ENCODE data around the gene CRISPLD2. TPM values are rescaled to one million over a fixed set of nuclear protein-coding genes. Genes with fewer than 3 reads are reported as not detected.
"Not testable (repeated sequence)": the region's sequence is repeated elsewhere in the genome, so short reads cannot be mapped to it uniquely, and the experiment has no call there.

The CRISPLD2 gene
- total RNA-seq, 2 experiments from 2014 or later = 0.19 to 0.41 TPM

DNA sequence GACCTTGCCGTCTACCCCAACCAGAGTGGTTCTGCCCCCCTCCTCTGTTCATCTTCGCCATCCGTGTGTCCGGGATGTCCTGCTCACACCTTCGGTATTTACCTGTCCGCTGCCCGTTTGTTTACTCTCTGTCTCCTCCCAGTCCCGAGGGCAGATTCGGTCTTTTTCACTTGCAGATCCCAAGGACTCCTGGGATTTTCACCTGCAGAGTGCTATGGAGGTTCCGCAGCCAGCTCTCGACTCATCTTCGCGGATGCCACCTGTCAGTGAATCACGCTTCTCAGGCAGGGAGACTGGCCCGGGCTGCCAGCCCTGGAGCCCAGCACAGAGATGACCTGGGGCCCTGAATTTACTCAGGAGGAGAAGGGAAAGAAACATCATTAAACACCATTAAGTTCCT lies 8.1 kb downstream of the CRISPLD2 start:
- Mint-ChIP-seq H3K27ac (no peak overlapping the region), H3K9me3 (no peaks in the 10 kb centered on the region), H3K36me3 (no peaks in the 10 kb centered on the region), H3K27me3 (peaks cover 10% of the 10 kb centered on the region), H3K4me1 (ENCODE audit: low read depth) (peaks cover 1% of the 10 kb centered on the region), H3K4me3 (no peak overlapping the region)
- no peak for DNase-seq
- intact Hi-C loops (cut with micrococcal nuclease) = no loop called here
- ChIA-PET CTCF (no interaction called here), POLR2A (no interaction called here)

DNA sequence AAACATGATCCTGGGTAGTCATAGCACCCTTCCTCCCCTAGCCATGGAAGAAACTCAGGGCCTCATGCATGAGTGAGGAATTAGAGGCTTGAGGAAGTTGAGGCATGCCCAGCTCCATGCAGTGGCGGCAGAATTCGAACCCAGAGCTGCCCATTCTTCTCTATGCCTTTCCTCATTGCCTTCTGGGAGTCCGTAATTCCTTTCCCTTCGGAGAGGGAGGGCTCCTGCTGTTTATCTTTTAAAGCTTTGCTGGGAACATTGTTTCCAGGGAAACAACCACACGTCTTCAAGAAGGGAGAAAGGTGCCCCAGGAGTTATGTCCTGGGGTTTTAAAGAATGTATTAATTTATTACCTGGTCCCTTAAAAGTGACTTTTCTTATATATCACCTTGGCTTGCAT lies 8.5 kb downstream of the CRISPLD2 start:
- DNase-seq = no peak
- H3K27ac Mint-ChIP-seq = no peak overlapping the region
- H3K9me3 Mint-ChIP-seq = no peaks in the 10 kb centered on the region
- intact Hi-C loops (cut with micrococcal nuclease) = no loop called here
- H3K4me1 Mint-ChIP-seq (ENCODE audit: low read depth) = no peaks in the 10 kb centered on the region
- peaks cover 7% of the 10 kb centered on the region for H3K27me3 Mint-ChIP-seq
- POLR2A ChIA-PET = no interaction called here
- H3K36me3 Mint-ChIP-seq = no peaks in the 10 kb centered on the region
- CTCF ChIA-PET = no interaction called here
- H3K4me3 Mint-ChIP-seq = no peak overlapping the region

DNA sequence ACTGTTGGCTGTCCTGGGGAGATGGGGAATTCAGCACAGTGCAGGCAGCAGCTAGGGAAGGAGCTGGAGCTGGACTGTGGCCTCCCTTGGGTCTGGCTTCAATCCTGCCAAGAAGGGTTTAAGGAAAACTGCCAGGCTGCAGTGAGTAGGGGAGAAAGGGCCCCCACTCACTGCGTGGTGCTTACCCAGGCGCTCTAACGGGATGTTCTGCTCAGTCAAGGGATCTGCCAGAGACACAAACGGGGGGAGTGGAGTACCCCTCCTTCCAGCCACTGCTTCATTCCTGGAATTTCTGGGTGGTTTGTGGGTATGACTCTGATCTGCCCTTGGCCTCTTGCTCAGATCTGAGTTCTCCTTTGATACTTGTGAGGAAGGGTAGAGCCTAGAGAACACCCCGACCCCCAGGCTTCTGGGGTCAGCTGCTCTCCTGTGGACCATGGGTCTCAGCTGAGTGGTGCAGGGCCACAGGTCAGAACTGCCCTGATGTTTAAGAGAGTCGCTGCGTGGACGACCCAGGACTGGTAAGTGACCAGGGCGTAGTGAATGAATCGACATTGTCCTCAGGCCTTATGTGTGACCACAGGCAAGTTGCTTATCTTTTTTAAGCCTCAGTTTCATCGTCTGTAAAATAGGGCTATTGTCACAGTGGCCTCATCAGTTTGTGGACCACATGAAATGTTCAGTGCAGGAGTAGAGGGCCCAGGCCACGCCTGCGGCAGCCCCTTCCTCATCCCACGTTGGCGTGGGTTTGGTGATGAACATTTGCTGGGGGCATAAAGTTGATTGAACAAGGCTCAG lies 9.6 kb downstream of the CRISPLD2 start:
- Mint-ChIP-seq H3K27me3 (peaks cover 7% of the 10 kb centered on the region), H3K4me1 (ENCODE audit: low read depth) (no peaks in the 10 kb centered on the region), H3K9me3 (no peaks in the 10 kb centered on the region), H3K27ac (no peak overlapping the region), H3K36me3 (no peaks in the 10 kb centered on the region), H3K4me3 (no peak overlapping the region)
- DNase-seq = no peak
- POLR2A ChIA-PET = no interaction called here
- intact Hi-C loops (cut with micrococcal nuclease) = no loop called here
- CTCF ChIA-PET = no interaction called here

DNA sequence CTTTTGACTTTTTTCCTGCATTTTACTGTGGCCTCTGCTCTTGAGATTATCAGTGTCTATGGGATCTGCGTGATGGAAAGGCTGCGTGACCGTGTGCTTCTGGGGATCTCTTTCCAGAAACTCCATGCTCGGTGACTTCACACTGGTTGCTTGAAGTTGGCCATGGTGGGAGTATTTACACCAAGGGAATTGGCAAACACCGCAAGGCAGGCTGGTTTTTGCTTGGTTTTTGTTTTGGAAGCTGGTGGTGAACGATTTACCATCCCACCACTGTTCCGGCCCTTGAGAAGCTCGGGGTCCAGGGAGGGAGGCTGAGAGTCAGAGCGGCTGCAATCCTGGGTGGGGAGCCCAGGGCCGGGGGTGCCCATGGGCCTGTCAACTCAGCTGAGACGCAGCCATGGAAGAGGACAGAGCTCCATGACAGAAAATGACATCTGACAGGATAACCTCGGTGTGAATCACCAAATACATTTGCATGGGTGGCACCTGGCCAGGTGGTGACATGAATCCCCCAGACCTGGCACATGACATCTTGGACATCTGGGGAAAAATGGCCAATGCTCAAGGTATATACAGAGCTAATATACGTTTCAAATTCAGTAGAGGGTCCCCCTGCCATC lies 11.1 kb downstream of the CRISPLD2 start:
- CTCF ChIA-PET = interaction anchor here (1.5 kb wide), 1 partner anchor 77 kb away, joined by 8 read pairs; no protein-coding TSS in a partner anchor
- intact Hi-C loops (cut with micrococcal nuclease) = no loop called here
- Mint-ChIP-seq H3K27ac (no peak overlapping the region), H3K9me3 (no peaks in the 10 kb centered on the region), H3K4me1 (ENCODE audit: low read depth) (no peaks in the 10 kb centered on the region), H3K4me3 (no peak overlapping the region), H3K36me3 (no peaks in the 10 kb centered on the region), H3K27me3 (peaks cover 7% of the 10 kb centered on the region)
- DNase-seq = no peak
- POLR2A ChIA-PET = no interaction called here

DNA sequence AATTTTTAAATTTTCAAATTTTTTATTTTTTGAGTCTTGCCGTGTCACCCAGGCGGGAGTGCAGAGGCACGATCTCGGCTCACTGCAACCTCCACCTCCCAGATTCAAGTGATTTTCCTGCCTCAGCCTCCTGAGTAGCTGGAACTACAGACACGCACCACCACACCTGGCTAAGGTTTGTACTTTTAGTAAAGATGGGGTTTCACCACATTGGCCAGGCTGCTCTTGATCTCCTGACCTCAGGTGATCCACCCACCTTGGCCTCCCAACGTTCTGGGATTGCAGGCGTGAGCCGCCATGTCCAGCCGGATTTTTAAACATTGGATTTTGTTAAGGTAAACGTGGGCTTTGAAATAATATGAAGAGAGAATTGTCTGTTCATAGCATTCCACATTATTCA lies 11.9 kb downstream of the CRISPLD2 start:
- ChIA-PET CTCF (interaction anchor here (1.5 kb wide), 1 partner anchor 78 kb away, joined by 8 read pairs; no protein-coding TSS in a partner anchor), POLR2A (interaction anchor here (0.7 kb wide), 1 partner anchor 130 kb away, joined by 3 read pairs; no protein-coding TSS in a partner anchor)
- H3K27ac Mint-ChIP-seq; H3K27me3 Mint-ChIP-seq; DNase-seq; intact Hi-C loops (cut with micrococcal nuclease); H3K9me3 Mint-ChIP-seq; H3K4me3 Mint-ChIP-seq; H3K36me3 Mint-ChIP-seq; H3K4me1 Mint-ChIP-seq (ENCODE audit: low read depth): not testable (repeated sequence)

DNA sequence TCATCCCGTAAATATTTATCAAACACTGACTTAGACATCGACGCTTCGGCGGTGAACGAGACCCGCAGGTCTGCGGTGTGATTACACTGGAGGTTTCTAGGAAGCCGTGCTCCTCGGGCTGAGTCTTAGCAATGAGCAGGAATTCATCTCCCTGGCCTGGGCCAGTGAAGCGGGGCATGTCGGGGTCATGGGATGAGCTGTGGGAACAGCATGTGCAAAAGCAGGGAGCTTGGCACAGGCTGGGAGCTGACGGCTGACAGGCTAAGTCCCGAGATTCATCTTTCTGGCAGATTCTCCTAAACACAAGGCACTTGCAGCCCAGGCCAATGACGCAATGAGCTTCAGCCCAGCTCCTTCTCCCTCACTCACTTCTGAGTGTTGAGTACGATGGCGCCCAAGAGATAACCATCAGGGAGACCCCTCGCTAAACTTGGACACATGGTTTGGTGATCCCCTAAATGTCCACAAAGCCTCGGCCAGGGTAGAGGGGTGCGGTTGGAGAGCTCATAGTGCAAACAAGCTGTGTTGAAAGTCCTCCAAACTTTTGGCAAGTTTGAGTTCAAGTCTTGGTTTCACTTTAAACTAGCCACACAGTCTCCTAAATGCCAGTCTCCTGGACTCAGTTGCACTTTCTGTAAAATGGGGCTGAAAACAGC lies 12.8 kb downstream of the CRISPLD2 start:
- no peak for DNase-seq
- CTCF ChIA-PET = no interaction called here

DNA sequence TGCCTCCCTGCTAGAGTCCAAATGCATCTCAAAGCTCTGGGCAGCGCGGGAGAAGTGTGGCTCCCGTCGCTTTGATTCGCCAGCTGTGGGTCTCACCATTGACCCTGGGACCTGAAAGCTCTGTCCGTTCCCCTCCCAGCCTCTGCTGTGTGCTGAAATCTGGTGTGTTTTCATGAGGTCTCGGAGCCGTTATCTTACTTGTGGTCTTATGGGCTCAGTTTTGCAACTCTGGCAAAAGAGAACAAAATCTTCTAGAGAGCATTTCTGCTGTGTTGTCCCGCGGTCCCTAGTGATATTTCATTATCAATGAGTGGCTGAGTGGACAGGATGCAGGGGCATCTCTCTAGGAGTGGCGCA lies 13.3 kb downstream of the CRISPLD2 start:
- CTCF ChIA-PET = no interaction called here
- no peaks in the 10 kb centered on the region for H3K4me1 Mint-ChIP-seq (ENCODE audit: low read depth)
- DNase-seq = no peak
- H3K9me3 Mint-ChIP-seq = no peaks in the 10 kb centered on the region
- H3K4me3 Mint-ChIP-seq = no peak overlapping the region
- peaks cover 3% of the 10 kb centered on the region for H3K27me3 Mint-ChIP-seq
- intact Hi-C loops (cut with micrococcal nuclease) = no loop called here
- H3K36me3 Mint-ChIP-seq = no peaks in the 10 kb centered on the region
- POLR2A ChIA-PET = no interaction called here
- H3K27ac Mint-ChIP-seq = no peak overlapping the region

More for the DNA sequence above, 12.8 kb downstream of the CRISPLD2 start:
- no peak overlapping the region for H3K27ac Mint-ChIP-seq
- intact Hi-C loops (cut with micrococcal nuclease) = no loop called here
- POLR2A ChIA-PET = no interaction called here
- H3K36me3 Mint-ChIP-seq = no peaks in the 10 kb centered on the region
- no peak overlapping the region for H3K4me3 Mint-ChIP-seq
- H3K4me1 Mint-ChIP-seq (ENCODE audit: low read depth) = no peaks in the 10 kb centered on the region
- no peaks in the 10 kb centered on the region for H3K9me3 Mint-ChIP-seq
- H3K27me3 Mint-ChIP-seq = peaks cover 7% of the 10 kb centered on the region

DNA sequence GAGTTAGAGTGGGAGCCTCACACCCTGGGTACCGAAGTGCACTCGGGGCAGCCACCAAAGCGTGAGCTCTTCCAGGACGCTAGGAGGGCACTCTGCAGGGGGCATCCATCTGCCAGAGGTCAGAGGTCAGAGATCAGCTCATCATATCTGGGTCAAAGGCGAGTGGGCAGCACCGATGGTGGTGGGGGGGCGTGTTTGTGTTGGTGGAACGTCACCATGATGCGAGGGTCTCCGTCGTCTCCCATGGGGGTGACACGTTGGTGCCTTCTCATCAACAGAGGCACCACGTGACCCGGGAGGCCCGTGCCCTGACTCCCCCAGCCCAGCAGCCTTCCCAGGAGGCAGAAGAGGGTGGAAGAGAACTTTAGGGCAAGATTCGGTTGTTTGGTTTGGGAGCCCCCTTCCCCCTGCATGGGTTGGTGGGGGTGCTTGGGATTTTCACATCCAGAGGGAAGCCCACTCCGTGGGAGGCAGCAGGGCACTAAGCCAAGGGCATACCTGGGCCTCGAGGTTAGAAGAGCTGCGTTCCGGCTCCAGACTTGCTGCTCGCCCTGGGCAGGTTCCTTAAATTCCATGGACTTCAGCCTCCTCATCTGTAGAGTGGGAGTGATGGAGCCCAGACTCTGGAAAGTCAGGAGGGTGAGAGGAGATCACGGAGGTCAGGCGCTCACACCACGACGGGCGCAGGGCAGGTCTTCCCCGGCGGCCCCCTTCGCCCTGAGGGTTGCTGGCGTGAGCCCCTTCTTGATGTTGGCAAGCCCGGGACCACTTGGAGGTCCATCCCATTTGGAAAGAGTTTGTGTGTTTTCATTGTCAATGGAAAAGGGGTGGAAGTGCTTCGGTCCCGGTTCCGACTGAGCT lies 14.0 kb downstream of the CRISPLD2 start:
- Mint-ChIP-seq H3K36me3 (no peaks in the 10 kb centered on the region), H3K27me3 (no peaks in the 10 kb centered on the region), H3K4me1 (ENCODE audit: low read depth) (no peaks in the 10 kb centered on the region), H3K27ac (no peak overlapping the region), H3K9me3 (no peaks in the 10 kb centered on the region), H3K4me3 (no peak overlapping the region)
- intact Hi-C loops (cut with micrococcal nuclease) = no loop called here
- CTCF ChIA-PET = no interaction called here
- no peak for DNase-seq
- POLR2A ChIA-PET = no interaction called here

DNA sequence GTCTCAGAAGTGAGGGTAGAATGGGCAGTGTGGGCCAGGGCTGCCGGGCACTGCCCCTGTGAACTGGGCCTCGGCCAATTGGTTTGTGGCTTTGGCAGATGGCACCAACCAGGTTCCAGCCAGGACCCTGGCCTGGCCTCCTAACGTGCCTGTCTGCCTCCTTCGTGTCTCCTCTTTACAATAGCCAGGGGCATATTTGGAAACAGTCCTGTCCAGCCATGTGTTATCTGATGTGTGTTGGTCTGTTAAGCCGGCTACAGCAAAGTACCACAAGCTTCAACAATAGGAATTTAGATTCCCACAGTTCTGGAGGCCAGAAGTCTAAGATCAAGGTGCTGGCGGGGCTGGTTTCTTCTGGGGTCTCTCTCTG lies 14.6 kb downstream of the CRISPLD2 start:
- Mint-ChIP-seq H3K4me3 (no peak overlapping the region), H3K9me3 (no peaks in the 10 kb centered on the region)

DNA sequence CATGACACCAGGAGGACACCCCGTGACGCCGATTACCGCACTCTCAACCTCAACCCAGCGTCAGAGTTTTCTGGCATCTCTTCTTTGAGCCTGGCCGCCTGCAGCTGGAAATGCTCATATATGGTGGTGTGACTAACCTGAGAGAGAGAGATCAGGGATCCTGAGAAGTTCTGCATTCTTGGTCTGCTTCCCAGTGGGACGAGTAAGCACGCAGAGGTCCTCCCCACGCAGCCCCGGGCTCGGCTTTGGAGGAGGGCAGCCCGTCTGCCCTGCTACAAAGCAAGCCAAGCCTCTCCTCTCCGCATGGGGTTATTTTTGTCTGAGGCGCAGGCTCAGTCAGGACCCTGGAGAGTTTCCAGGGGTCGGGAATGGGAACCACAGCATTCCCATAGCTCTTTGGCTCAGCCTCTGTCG lies 16.5 kb downstream of the CRISPLD2 start:
- DNase-seq = no peak
- Mint-ChIP-seq H3K27ac (no peak overlapping the region), H3K4me3 (no peak overlapping the region), H3K9me3 (no peaks in the 10 kb centered on the region), H3K4me1 (ENCODE audit: low read depth) (no peaks in the 10 kb centered on the region), H3K27me3 (peaks cover 8% of the 10 kb centered on the region), H3K36me3 (no peaks in the 10 kb centered on the region)
- ChIA-PET POLR2A (no interaction called here), CTCF (no interaction called here)
- intact Hi-C loops (cut with micrococcal nuclease) = no loop called here

More for the DNA sequence above, 14.6 kb downstream of the CRISPLD2 start:
- no peak for DNase-seq
- Mint-ChIP-seq H3K27me3 (no peaks in the 10 kb centered on the region), H3K27ac (no peak overlapping the region), H3K36me3 (no peaks in the 10 kb centered on the region), H3K4me1 (ENCODE audit: low read depth) (no peaks in the 10 kb centered on the region)
- POLR2A ChIA-PET = no interaction called here
- intact Hi-C loops (cut with micrococcal nuclease) = no loop called here
- CTCF ChIA-PET = interaction anchor here (1.3 kb wide), 1 partner anchor 15 kb away, joined by 3 read pairs; the partner anchor contains the start of gene CRISPLD2

DNA sequence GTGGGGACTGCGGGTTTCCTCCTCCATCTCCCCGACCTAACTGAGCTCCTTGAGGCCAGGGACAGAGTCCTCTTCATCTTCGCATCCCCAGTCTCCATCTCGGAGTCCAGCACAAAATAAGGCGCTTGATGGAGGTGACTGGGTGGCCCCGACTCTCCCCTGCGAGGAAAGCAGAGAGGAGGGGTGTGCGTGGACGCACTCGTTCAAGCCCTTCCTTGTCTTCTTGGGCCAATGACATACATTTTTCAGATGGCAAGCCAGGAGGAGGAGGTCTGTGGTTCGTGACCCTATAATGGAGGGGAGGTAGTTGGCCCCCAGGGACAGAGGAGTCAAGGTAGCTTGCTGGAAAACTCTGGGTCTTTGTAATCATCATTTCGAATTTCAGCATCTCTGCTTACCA lies 17.2 kb downstream of the CRISPLD2 start:
- no peak for DNase-seq
- intact Hi-C loops (cut with micrococcal nuclease) = no loop called here
- Mint-ChIP-seq H3K4me1 (ENCODE audit: low read depth) (peaks cover 2% of the 10 kb centered on the region), H3K36me3 (no peaks in the 10 kb centered on the region), H3K9me3 (no peaks in the 10 kb centered on the region), H3K27me3 (peaks cover 12% of the 10 kb centered on the region), H3K4me3 (no peak overlapping the region), H3K27ac (no peak overlapping the region)
- ChIA-PET CTCF (no interaction called here), POLR2A (no interaction called here)

DNA sequence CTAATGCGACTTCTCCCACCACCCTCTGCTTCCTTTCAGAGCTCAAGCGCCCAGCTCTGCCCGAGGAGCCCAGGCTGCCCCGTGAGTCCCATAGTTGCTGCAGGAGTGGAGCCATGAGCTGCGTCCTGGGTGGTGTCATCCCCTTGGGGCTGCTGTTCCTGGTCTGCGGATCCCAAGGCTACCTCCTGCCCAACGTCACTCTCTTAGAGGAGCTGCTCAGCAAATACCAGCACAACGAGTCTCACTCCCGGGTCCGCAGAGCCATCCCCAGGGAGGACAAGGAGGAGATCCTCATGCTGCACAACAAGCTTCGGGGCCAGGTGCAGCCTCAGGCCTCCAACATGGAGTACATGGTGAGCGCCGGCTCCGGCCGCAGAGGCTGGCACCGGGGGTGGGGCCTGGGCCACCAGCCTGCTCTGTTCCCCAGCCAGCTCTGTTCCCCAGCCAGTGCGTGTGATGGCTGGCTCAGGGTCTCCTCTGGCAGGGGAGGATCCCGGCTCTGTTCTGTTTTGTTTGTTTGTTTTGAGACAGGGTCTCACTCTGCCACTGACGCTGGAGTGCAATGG lies 18.7 kb downstream of the CRISPLD2 start:
- Mint-ChIP-seq H3K36me3 (no peaks in the 10 kb centered on the region), H3K27ac (no peak overlapping the region), H3K4me1 (ENCODE audit: low read depth) (peaks cover 2% of the 10 kb centered on the region), H3K4me3 (no peak overlapping the region), H3K27me3 (peaks cover 18% of the 10 kb centered on the region), H3K9me3 (no peaks in the 10 kb centered on the region)
- DNase-seq = no peak
- CTCF ChIA-PET = interaction anchor here (1.7 kb wide), 1 partner anchor 132 kb away, joined by 5 read pairs; no protein-coding TSS in a partner anchor
- POLR2A ChIA-PET = interaction anchor here (0.7 kb wide), 1 partner anchor 131 kb away, joined by 5 read pairs; no protein-coding TSS in a partner anchor
- intact Hi-C loops (cut with micrococcal nuclease) = no loop called here

Data from activated CD4-positive, alpha-beta memory T cell treated with anti-CD3 and anti-CD28 coated beads for 36 hours (primary cell).